Measurements from ENCODE around the gene ZAP70. TPM values are rescaled to one million over a fixed set of nuclear protein-coding genes. Genes with fewer than 3 reads are reported as not detected.

ZAP70 gene
- total and polyA plus RNA-seq, 2 of the 13 experiments (the other 11 are each of a cell fraction or from before 2014, with no cell fraction given), result 0.51 to 4.0 TPM

DNA sequence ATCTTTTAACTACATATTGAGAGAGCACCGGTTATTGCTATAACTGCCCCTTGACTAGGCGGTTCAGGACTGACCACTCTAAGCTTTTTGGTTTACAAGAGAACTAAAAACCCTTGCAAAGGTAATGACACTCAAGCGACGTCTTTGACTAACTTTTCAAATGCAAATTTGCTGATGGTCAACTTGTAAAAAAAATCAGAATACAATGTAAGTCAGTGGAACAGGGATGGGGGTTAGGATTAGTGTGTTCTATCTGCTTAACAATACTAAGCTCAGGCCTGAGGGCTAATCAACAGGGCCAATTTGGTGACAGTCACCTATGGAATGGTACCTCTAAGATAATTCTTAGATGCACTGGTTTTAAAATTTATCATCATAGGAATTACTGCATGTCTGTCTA, 57.1 kb downstream of the ZAP70 start:
- Histone ChIP-seq H3K9ac (ENCODE audit: insufficient read depth, low read depth, low read length) (no peak overlapping the region), H3K4me3 (replicated peaks in 1 of 3; ENCODE audit: insufficient read depth in 1 of 3, low read depth in 2 of 3, low read length in 3 of 3) (no peak overlapping the region), H4K20me1 (ENCODE audit: insufficient read depth, low read length) (no peaks in the 10 kb centered on the region), H3K4me1 (ENCODE audit: insufficient read depth, low read length) (no peaks in the 10 kb centered on the region), H2AFZ (ENCODE audit: low read length) (no peak overlapping the region), H3K27ac (ENCODE audit: extremely low read length, insufficient read depth, low read length) (no peak overlapping the region), H3K27me3 (ENCODE audit: control insufficient read depth in 1 of 2, insufficient read depth in 2 of 2, low read length in 2 of 2) (no peaks in the 10 kb centered on the region), H3K79me2 (ENCODE audit: insufficient read depth, low read length) (no peaks in the 10 kb centered on the region), H3K9me3 (ENCODE audit: low read length) (no peaks in the 10 kb centered on the region), H3K36me3 (replicated peaks in 1 of 2; ENCODE audit: control insufficient read depth in 1 of 2, insufficient read depth in 2 of 2, low read length in 2 of 2) (peaks cover 10 to 53% of the 10 kb centered on the region in 2 experiments), H3K4me2 (ENCODE audit: low read depth, low read length) (no peak overlapping the region)
- intact Hi-C loops (cut with micrococcal nuclease; ENCODE audit: unreplicated experiment) (no loop called here), in situ Hi-C loops (cut with HindIII; ENCODE audit: extremely low pct_ligation_motif_present, low pct_unique_long_range_greater_than_20kb) (no loop called here)
- WGBS (ENCODE audit: low lambda C conversion rate), result 74% methylated on average over 4 of the region's 4 CpGs
- ATAC-seq, result no peak
- ChIA-PET POLR2A (no interaction called here), CTCF (ENCODE audit: low intra/inter-chr PET ratio, low total read pairs) (no interaction called here)
- no peak for FAIRE-seq
- BruUV-seq (replicated peaks), result no TSS peak
- TF ChIP-seq ZNF570 (CRISPR knock-in tag; IDR thresholded peaks at IDR 0.05; ENCODE audit: borderline replicate concordance), result no peak
- TF ChIP-seq ZNF253 (CRISPR knock-in tag; IDR thresholded peaks at IDR 0.05; ENCODE audit: borderline replicate concordance), result no peak
- TF ChIP-seq CEBPB (IDR thresholded peaks at IDR 0.05; ENCODE audit: borderline replicate concordance, low read depth, low read length), result no peak
- no peak for DNase-seq (ENCODE audit: low spot score)

DNA sequence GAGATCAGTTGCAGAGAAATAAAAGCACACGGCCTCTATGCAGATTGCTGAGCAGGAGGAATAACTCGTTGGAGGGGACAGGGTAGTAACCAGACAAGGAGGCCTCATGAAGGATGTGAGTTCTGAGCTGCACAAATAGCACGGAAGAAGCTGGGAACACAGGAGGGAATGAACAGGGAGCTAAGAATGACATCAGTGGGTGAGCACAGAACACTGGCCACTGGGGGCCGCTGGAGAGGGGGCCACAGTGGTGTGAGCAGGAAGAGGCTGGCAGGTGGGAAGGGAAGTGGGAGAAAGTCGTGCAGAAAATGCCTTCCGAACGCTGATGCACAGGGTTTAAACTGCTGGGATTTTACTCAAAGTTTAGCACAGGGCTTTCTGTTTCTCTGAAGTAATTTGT, 61.0 kb downstream of the ZAP70 start:
- DNase-seq (ENCODE audit: low spot score) (peak; percentile 24), FAIRE-seq (no peak), ATAC-seq (peak; percentile 98)
- no peaks in the 10 kb centered on the region for H3K79me2 ChIP-seq (ENCODE audit: insufficient read depth, low read length)
- no peaks in the 10 kb centered on the region for H3K4me1 ChIP-seq (ENCODE audit: insufficient read depth, low read length)
- 63% methylated on average over 7 of the region's 7 CpGs for WGBS (ENCODE audit: low lambda C conversion rate)
- no peaks in the 10 kb centered on the region for H3K27me3 ChIP-seq (ENCODE audit: control insufficient read depth in 1 of 2, insufficient read depth in 2 of 2, low read length in 2 of 2)
- peaks cover 3 to 42% of the 10 kb centered on the region in 2 experiments; a peak in 4 of 5 replicates for H3K36me3 ChIP-seq (replicated peaks in 1 of 2; ENCODE audit: control insufficient read depth in 1 of 2, insufficient read depth in 2 of 2, low read length in 2 of 2)
- ChIA-PET POLR2A (no interaction called here), CTCF (ENCODE audit: low intra/inter-chr PET ratio, low total read pairs) (interaction anchor here (2.0 kb wide), 1 partner anchor 611 kb away, joined by 7 read pairs; no protein-coding TSS in a partner anchor)
- H3K4me3 ChIP-seq (replicated peaks in 1 of 3; ENCODE audit: insufficient read depth in 1 of 3, low read depth in 2 of 3, low read length in 3 of 3), result no peak overlapping the region
- no peaks in the 10 kb centered on the region for H4K20me1 ChIP-seq (ENCODE audit: insufficient read depth, low read length)
- no peak overlapping the region for H3K4me2 ChIP-seq (ENCODE audit: low read depth, low read length)
- in situ Hi-C loops (cut with HindIII; ENCODE audit: extremely low pct_ligation_motif_present, low pct_unique_long_range_greater_than_20kb) (no loop called here), intact Hi-C loops (cut with micrococcal nuclease; ENCODE audit: unreplicated experiment) (no loop called here)
- no peak overlapping the region for H3K27ac ChIP-seq (ENCODE audit: extremely low read length, insufficient read depth, low read length)
- no peak overlapping the region for H3K9ac ChIP-seq (ENCODE audit: insufficient read depth, low read depth, low read length)
- H2AFZ ChIP-seq (ENCODE audit: low read length), result no peak overlapping the region
- no peaks in the 10 kb centered on the region for H3K9me3 ChIP-seq (ENCODE audit: low read length)
- no TSS peak for BruUV-seq (replicated peaks)
- TF ChIP-seq FOXA3 (CRISPR knock-in tag; IDR thresholded peaks at IDR 0.05) (no peak), RAD21 (CRISPR knock-in tag; IDR thresholded peaks at IDR 0.05) (peak; percentile 37; the same call in 1 of the 2 replicates), CEBPG (CRISPR knock-in tag; IDR thresholded peaks at IDR 0.05) (no peak), XRCC5 (optimal IDR thresholded peaks at IDR 0.05; ENCODE audit: low read length) (peak; percentile 72), SMC3 (IDR thresholded peaks at IDR 0.05; ENCODE audit: low read length) (peak; percentile 29; the same call in 1 of the 2 replicates), ZFP36L1 (CRISPR knock-in tag; IDR thresholded peaks at IDR 0.05) (no peak)
- TF ChIP-seq, protein P1, sequence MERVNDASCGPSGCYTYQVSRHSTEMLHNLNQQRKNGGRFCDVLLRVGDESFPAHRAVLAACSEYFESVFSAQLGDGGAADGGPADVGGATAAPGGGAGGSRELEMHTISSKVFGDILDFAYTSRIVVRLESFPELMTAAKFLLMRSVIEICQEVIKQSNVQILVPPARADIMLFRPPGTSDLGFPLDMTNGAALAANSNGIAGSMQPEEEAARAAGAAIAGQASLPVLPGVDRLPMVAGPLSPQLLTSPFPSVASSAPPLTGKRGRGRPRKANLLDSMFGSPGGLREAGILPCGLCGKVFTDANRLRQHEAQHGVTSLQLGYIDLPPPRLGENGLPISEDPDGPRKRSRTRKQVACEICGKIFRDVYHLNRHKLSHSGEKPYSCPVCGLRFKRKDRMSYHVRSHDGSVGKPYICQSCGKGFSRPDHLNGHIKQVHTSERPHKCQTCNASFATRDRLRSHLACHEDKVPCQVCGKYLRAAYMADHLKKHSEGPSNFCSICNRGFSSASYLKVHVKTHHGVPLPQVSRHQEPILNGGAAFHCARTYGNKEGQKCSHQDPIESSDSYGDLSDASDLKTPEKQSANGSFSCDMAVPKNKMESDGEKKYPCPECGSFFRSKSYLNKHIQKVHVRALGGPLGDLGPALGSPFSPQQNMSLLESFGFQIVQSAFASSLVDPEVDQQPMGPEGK (CRISPR knock-in tag; IDR thresholded peaks at IDR 0.05), result 0 out of 2 replicates have a peak, but pooled peaks have one; percentile 33
- TF ChIP-seq, protein P2, sequence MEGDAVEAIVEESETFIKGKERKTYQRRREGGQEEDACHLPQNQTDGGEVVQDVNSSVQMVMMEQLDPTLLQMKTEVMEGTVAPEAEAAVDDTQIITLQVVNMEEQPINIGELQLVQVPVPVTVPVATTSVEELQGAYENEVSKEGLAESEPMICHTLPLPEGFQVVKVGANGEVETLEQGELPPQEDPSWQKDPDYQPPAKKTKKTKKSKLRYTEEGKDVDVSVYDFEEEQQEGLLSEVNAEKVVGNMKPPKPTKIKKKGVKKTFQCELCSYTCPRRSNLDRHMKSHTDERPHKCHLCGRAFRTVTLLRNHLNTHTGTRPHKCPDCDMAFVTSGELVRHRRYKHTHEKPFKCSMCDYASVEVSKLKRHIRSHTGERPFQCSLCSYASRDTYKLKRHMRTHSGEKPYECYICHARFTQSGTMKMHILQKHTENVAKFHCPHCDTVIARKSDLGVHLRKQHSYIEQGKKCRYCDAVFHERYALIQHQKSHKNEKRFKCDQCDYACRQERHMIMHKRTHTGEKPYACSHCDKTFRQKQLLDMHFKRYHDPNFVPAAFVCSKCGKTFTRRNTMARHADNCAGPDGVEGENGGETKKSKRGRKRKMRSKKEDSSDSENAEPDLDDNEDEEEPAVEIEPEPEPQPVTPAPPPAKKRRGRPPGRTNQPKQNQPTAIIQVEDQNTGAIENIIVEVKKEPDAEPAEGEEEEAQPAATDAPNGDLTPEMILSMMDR (CRISPR knock-in tag; IDR thresholded peaks at IDR 0.05), result peak; percentile 70
- TF ChIP-seq, protein P3, sequence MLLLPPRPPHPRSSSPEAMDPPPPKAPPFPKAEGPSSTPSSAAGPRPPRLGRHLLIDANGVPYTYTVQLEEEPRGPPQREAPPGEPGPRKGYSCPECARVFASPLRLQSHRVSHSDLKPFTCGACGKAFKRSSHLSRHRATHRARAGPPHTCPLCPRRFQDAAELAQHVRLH (CRISPR knock-in tag; IDR thresholded peaks at IDR 0.05; ENCODE audit: borderline replicate concordance, low read depth), result no peak
- TF ChIP-seq, protein P4, sequence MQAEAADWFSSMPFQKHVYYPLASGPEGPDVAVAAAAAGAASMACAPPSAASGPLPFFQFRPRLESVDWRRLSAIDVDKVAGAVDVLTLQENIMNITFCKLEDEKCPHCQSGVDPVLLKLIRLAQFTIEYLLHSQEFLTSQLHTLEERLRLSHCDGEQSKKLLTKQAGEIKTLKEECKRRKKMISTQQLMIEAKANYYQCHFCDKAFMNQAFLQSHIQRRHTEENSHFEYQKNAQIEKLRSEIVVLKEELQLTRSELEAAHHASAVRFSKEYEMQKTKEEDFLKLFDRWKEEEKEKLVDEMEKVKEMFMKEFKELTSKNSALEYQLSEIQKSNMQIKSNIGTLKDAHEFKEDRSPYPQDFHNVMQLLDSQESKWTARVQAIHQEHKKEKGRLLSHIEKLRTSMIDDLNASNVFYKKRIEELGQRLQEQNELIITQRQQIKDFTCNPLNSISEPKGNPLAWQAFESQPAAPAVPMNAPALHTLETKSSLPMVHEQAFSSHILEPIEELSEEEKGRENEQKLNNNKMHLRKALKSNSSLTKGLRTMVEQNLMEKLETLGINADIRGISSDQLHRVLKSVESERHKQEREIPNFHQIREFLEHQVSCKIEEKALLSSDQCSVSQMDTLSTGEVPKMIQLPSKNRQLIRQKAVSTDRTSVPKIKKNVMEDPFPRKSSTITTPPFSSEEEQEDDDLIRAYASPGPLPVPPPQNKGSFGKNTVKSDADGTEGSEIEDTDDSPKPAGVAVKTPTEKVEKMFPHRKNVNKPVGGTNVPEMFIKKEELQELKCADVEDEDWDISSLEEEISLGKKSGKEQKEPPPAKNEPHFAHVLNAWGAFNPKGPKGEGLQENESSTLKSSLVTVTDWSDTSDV (CRISPR knock-in tag; IDR thresholded peaks at IDR 0.05), result no peak
